Measurements from ENCODE around the gene SMIM24. TPM values are rescaled to one million over a fixed set of nuclear protein-coding genes. Genes with fewer than 3 reads are reported as not detected.
"Not testable (repeated sequence)": the region's sequence is repeated elsewhere in the genome, so short reads cannot be mapped to it uniquely, and the experiment has no call there.

The SMIM24 gene
- polyA plus RNA-seq (2011; rRNA removed) (1.1 and 1.2 TPM in 2 replicates), polyA plus RNA-seq (2017; fragmentation: RNase III; extraction: RNeasy Plus Mini Kit Qiagen cat#74134 plus additional on column Dnase treatment) (0.62 to 1.0 TPM (median 0.67 TPM) in 3 replicates), polyA minus RNA-seq (2011; rRNA and poly(A)+ RNA removed) (0.44 and 1.4 TPM in 2 replicates)
- 0.26 and 0.47 TPM in 2 replicates for polyA plus RNA-seq (2012; cell fraction: cytosol; rRNA removed)
- 0.14 TPM in 1 of 2 replicates, not detected in the other for polyA plus RNA-seq (2012; cell fraction: nucleus; rRNA removed)

DNA sequence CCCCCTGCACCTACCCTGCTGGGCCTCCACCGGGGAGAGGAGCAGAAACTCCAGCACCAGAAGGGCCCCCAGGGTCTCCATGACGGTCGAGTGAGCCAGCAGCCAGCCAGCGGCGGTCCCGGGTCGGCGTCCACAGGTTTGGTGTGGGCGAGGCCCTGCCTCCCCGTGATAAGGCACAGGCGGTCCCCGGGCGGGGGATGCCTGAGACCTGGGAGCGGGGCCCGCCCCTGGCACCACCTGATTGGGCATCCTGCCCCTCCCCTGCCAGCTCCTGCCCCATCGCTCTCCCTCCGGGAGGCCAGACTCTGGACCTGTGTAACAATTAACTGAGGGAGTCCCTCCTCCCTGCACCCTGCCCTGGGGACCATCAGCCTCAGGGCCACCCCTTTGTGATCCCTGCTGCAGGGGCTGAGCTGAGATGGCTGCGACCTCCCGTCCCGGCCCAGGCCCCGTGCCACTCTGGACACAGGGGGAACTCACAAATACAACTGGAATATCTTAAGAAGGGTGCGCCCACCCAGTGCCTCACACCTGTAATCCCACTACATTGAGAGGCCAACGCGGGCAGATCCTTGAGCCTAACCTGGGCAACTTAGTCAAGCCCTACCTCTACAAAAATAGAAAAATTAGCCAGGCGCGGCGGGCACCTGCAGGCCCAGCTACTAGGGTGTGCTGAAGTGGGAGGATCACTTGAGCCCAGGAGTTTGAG is at the start of gene SMIM24:
Gene SMIM24 (minus strand): TSS at position 143 of the 709 bp plus-strand sequence. CDS start 62 bp downstream, at position 81.
- CTCF ChIA-PET: interaction anchor here (1.0 to 7.0 kb wide), 5 partner anchors 9 to 154 kb away, joined by 3 to 78 read pairs (median 4); no protein-coding TSS in a partner anchor
- DNase-seq (ENCODE audit: low read depth in 1 of 2, low spot score in 1 of 2) (no peak), ATAC-seq (peak in 1 of 2 experiments; percentile 8; a peak in 1 of 6 replicates), FAIRE-seq (no peak)
- POLR2A ChIA-PET: no interaction called here
- TF ChIP-seq, protein P1, sequence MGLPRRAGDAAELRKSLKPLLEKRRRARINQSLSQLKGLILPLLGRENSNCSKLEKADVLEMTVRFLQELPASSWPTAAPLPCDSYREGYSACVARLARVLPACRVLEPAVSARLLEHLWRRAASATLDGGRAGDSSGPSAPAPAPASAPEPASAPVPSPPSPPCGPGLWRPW (IDR thresholded peaks at IDR 0.05): no peak
- TF ChIP-seq EP300 (IDR thresholded peaks at IDR 0.05): no peak
- no peak for TF ChIP-seq ZC3H11A (IDR thresholded peaks at IDR 0.05)
- TF ChIP-seq, protein P2, sequence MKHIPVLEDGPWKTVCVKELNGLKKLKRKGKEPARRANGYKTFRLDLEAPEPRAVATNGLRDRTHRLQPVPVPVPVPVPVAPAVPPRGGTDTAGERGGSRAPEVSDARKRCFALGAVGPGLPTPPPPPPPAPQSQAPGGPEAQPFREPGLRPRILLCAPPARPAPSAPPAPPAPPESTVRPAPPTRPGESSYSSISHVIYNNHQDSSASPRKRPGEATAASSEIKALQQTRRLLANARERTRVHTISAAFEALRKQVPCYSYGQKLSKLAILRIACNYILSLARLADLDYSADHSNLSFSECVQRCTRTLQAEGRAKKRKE (CRISPR knock-in tag; IDR thresholded peaks at IDR 0.05; ENCODE audit: low read depth): no peak
- no peak for TF ChIP-seq RFX5 (IDR thresholded peaks at IDR 0.05)
- TF ChIP-seq, protein P3, sequence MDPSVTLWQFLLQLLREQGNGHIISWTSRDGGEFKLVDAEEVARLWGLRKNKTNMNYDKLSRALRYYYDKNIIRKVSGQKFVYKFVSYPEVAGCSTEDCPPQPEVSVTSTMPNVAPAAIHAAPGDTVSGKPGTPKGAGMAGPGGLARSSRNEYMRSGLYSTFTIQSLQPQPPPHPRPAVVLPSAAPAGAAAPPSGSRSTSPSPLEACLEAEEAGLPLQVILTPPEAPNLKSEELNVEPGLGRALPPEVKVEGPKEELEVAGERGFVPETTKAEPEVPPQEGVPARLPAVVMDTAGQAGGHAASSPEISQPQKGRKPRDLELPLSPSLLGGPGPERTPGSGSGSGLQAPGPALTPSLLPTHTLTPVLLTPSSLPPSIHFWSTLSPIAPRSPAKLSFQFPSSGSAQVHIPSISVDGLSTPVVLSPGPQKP (IDR thresholded peaks at IDR 0.05; ENCODE audit: low read depth, low read length): no peak
- no peak for TF ChIP-seq MAFK (IDR thresholded peaks at IDR 0.05; ENCODE audit: partially characterized antibody)
- no peak for TF ChIP-seq CBX8 (IDR thresholded peaks at IDR 0.05)
- TF ChIP-seq CBX2 (IDR thresholded peaks at IDR 0.05; ENCODE audit: borderline replicate concordance, low read depth): no peak
- no peak for TF ChIP-seq EHF (CRISPR knock-in tag; IDR thresholded peaks at IDR 0.05)
- no peak for TF ChIP-seq BHLHE40 (IDR thresholded peaks at IDR 0.05; ENCODE audit: low read depth, low read length)
- TF ChIP-seq, protein P4, sequence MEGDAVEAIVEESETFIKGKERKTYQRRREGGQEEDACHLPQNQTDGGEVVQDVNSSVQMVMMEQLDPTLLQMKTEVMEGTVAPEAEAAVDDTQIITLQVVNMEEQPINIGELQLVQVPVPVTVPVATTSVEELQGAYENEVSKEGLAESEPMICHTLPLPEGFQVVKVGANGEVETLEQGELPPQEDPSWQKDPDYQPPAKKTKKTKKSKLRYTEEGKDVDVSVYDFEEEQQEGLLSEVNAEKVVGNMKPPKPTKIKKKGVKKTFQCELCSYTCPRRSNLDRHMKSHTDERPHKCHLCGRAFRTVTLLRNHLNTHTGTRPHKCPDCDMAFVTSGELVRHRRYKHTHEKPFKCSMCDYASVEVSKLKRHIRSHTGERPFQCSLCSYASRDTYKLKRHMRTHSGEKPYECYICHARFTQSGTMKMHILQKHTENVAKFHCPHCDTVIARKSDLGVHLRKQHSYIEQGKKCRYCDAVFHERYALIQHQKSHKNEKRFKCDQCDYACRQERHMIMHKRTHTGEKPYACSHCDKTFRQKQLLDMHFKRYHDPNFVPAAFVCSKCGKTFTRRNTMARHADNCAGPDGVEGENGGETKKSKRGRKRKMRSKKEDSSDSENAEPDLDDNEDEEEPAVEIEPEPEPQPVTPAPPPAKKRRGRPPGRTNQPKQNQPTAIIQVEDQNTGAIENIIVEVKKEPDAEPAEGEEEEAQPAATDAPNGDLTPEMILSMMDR (IDR thresholded peaks at IDR 0.05): no peak
- TF ChIP-seq, protein P5, sequence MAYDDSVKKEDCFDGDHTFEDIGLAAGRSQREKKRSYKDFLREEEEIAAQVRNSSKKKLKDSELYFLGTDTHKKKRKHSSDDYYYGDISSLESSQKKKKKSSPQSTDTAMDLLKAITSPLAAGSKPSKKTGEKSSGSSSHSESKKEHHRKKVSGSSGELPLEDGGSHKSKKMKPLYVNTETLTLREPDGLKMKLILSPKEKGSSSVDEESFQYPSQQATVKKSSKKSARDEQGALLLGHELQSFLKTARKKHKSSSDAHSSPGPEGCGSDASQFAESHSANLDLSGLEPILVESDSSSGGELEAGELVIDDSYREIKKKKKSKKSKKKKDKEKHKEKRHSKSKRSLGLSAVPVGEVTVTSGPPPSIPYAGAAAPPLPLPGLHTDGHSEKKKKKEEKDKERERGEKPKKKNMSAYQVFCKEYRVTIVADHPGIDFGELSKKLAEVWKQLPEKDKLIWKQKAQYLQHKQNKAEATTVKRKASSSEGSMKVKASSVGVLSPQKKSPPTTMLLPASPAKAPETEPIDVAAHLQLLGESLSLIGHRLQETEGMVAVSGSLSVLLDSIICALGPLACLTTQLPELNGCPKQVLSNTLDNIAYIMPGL (CRISPR knock-in tag; IDR thresholded peaks at IDR 0.05; ENCODE audit: borderline replicate concordance): no peak
- no peak for TF ChIP-seq NPAS2 (CRISPR knock-in tag; IDR thresholded peaks at IDR 0.05; ENCODE audit: borderline replicate concordance)
- no peak within 1 kb of the TSS for H3K4me3 ChIP-seq
- H3K27ac ChIP-seq: no peak within 1 kb of the TSS
- WGBS (ENCODE audit: missing lambda C conversion rate): 69% methylated on average over 19 of the region's 27 CpGs
- no peaks in the 10 kb centered on the region for H3K9me3 ChIP-seq
- peak within 1 kb of the TSS; percentile 64; the same call in 2 of the 3 replicates for H3K4me2 ChIP-seq
- no peaks in the 10 kb centered on the region; the same call in 2 of the 3 replicates for H3K4me1 ChIP-seq

DNA sequence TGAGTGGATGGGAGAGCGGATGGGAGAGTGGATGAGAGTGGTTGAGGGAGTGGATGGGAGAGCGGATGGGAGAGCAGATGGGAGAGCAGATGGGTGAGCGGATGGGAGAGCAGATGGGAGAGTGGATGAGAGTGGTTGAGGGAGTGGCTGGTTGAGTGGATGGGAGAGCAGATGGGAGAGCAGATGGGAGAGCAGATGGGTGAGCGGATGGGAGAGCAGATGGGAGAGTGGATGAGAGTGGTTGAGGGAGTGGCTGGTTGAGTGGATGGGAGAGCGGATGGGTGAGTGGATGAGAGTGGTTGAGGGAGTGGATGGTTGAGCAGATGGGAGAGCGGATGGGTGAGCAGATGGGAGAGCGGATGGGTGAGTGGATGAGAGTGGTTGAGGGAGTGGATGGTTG is 49.0 kb upstream of the SMIM24 start:
- DNase-seq (ENCODE audit: low read depth in 1 of 2, low spot score in 1 of 2); POLR2A ChIA-PET; CTCF ChIA-PET; H3K27ac ChIP-seq; H3K4me3 ChIP-seq; H3K4me1 ChIP-seq; H3K4me2 ChIP-seq; H3K9me3 ChIP-seq; FAIRE-seq; ATAC-seq: not testable (repeated sequence)
- WGBS (ENCODE audit: missing lambda C conversion rate): 94% methylated on average over 7 of the region's 7 CpGs

All from A549 (cell line).